ENCODE data around the gene DLD. TPM values are rescaled to one million over a fixed set of nuclear protein-coding genes. Genes with fewer than 3 reads are reported as not detected.

DLD gene
- total and polyA plus RNA-seq, 2 of the 13 experiments (the other 11 are each of a cell fraction or from before 2014, with no cell fraction given), result 56.8 to 95.2 TPM

DNA sequence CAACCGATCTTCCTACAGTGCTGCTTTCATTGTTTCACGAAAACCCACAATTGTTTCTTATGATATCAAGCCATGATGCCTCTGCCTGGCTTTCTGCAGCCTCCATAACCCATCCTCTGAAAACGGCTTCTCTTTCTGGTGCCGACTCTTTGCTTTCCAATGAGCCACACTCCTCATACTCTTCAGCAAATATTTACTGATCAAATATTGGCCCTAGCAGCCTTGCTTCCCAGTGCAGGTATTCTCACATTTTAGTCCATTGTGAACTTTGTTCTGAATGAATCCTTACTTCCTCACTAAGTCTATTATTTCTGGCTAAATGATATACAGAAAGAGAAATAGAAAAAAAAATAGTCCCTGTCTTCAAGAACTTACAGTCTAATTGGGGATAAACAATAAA is 76.4 kb downstream of the DLD start (continued):
- no peak for TF ChIP-seq MEIS1 (CRISPR knock-in tag; IDR thresholded peaks at IDR 0.05; ENCODE audit: borderline replicate concordance)
- no peak for TF ChIP-seq IKZF4 (CRISPR knock-in tag; IDR thresholded peaks at IDR 0.05; ENCODE audit: borderline replicate concordance, low read depth, not compliant biosample characterization)
- TF ChIP-seq, protein P1, sequence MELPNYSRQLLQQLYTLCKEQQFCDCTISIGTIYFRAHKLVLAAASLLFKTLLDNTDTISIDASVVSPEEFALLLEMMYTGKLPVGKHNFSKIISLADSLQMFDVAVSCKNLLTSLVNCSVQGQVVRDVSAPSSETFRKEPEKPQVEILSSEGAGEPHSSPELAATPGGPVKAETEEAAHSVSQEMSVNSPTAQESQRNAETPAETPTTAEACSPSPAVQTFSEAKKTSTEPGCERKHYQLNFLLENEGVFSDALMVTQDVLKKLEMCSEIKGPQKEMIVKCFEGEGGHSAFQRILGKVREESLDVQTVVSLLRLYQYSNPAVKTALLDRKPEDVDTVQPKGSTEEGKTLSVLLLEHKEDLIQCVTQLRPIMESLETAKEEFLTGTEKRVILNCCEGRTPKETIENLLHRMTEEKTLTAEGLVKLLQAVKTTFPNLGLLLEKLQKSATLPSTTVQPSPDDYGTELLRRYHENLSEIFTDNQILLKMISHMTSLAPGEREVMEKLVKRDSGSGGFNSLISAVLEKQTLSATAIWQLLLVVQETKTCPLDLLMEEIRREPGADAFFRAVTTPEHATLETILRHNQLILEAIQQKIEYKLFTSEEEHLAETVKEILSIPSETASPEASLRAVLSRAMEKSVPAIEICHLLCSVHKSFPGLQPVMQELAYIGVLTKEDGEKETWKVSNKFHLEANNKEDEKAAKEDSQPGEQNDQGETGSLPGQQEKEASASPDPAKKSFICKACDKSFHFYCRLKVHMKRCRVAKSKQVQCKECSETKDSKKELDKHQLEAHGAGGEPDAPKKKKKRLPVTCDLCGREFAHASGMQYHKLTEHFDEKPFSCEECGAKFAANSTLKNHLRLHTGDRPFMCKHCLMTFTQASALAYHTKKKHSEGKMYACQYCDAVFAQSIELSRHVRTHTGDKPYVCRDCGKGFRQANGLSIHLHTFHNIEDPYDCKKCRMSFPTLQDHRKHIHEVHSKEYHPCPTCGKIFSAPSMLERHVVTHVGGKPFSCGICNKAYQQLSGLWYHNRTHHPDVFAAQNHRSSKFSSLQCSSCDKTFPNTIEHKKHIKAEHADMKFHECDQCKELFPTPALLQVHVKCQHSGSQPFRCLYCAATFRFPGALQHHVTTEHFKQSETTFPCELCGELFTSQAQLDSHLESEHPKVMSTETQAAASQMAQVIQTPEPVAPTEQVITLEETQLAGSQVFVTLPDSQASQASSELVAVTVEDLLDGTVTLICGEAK (IDR thresholded peaks at IDR 0.05), result no peak
- TF ChIP-seq, protein P1 (CRISPR knock-in tag; IDR thresholded peaks at IDR 0.05), result no peak
- TF ChIP-seq STAG1 (CRISPR knock-in tag; IDR thresholded peaks at IDR 0.05), result peak; percentile 37
- TF ChIP-seq, protein P2, sequence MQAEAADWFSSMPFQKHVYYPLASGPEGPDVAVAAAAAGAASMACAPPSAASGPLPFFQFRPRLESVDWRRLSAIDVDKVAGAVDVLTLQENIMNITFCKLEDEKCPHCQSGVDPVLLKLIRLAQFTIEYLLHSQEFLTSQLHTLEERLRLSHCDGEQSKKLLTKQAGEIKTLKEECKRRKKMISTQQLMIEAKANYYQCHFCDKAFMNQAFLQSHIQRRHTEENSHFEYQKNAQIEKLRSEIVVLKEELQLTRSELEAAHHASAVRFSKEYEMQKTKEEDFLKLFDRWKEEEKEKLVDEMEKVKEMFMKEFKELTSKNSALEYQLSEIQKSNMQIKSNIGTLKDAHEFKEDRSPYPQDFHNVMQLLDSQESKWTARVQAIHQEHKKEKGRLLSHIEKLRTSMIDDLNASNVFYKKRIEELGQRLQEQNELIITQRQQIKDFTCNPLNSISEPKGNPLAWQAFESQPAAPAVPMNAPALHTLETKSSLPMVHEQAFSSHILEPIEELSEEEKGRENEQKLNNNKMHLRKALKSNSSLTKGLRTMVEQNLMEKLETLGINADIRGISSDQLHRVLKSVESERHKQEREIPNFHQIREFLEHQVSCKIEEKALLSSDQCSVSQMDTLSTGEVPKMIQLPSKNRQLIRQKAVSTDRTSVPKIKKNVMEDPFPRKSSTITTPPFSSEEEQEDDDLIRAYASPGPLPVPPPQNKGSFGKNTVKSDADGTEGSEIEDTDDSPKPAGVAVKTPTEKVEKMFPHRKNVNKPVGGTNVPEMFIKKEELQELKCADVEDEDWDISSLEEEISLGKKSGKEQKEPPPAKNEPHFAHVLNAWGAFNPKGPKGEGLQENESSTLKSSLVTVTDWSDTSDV (CRISPR knock-in tag; IDR thresholded peaks at IDR 0.05), result no peak
- TF ChIP-seq ZNF547 (CRISPR knock-in tag; IDR thresholded peaks at IDR 0.05), result no peak
- TF ChIP-seq ZNF430 (CRISPR knock-in tag; IDR thresholded peaks at IDR 0.05), result no peak
- TF ChIP-seq, protein P3, sequence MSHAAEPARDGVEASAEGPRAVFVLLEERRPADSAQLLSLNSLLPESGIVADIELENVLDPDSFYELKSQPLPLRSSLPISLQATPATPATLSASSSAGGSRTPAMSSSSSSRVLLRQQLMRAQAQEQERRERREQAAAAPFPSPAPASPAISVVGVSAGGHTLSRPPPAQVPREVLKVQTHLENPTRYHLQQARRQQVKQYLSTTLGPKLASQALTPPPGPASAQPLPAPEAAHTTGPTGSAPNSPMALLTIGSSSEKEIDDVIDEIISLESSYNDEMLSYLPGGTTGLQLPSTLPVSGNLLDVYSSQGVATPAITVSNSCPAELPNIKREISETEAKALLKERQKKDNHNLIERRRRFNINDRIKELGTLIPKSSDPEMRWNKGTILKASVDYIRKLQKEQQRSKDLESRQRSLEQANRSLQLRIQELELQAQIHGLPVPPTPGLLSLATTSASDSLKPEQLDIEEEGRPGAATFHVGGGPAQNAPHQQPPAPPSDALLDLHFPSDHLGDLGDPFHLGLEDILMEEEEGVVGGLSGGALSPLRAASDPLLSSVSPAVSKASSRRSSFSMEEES (CRISPR knock-in tag; IDR thresholded peaks at IDR 0.05), result no peak
- no peak for TF ChIP-seq MBD4 (IDR thresholded peaks at IDR 0.05; ENCODE audit: borderline replicate concordance, low read length)
- TF ChIP-seq, protein P4, sequence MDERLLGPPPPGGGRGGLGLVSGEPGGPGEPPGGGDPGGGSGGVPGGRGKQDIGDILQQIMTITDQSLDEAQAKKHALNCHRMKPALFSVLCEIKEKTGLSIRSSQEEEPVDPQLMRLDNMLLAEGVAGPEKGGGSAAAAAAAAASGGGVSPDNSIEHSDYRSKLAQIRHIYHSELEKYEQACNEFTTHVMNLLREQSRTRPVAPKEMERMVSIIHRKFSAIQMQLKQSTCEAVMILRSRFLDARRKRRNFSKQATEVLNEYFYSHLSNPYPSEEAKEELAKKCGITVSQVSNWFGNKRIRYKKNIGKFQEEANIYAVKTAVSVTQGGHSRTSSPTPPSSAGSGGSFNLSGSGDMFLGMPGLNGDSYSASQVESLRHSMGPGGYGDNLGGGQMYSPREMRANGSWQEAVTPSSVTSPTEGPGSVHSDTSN (CRISPR knock-in tag; IDR thresholded peaks at IDR 0.05), result no peak
- TF ChIP-seq ZNF253 (CRISPR knock-in tag; IDR thresholded peaks at IDR 0.05; ENCODE audit: borderline replicate concordance), result no peak
- no peak for TF ChIP-seq PAX8 (CRISPR knock-in tag; IDR thresholded peaks at IDR 0.05; ENCODE audit: borderline replicate concordance)
- no peak for TF ChIP-seq PCBP2 (optimal IDR thresholded peaks at IDR 0.05; ENCODE audit: low read depth, low read length, poor library complexity, severe bottlenecking)
- TF ChIP-seq YEATS4 (CRISPR knock-in tag; IDR thresholded peaks at IDR 0.05; ENCODE audit: borderline replicate concordance), result no peak
- TF ChIP-seq U2AF1 (optimal IDR thresholded peaks at IDR 0.05; ENCODE audit: low read depth, low read length), result no peak

All from HepG2 (cell line).